GM12892 (cell line): Measurements from ENCODE around the gene DUSP3.
"Not testable (repeated sequence)": the region's sequence is repeated elsewhere in the genome, so short reads cannot be mapped to it uniquely, and the experiment has no call there.

ENCODE experiments used
- DNase-seq: peaks from one replicate; pipeline ENCODE4 v3.0.0; 2011; ENCODE audit not compliant: insufficient read length
- FAIRE-seq: peaks from 2 replicates; lab custom pipeline; 2011; peaks lifted over from hg19 to GRCh38; lab: Jason Lieb, UNC
- POLR2A ChIP-seq: IDR thresholded peaks from 2 replicates; pipeline ENCODE4 v1.6.1; 2011; ENCODE audit warnings: low read depth, low read length, control low read depth
- POLR2AphosphoS5 ChIP-seq: IDR thresholded peaks from 2 replicates; pipeline ENCODE4 v1.6.1; 2011; ENCODE audit warnings: low read depth, low read length, control low read depth
- TAF1 ChIP-seq: IDR thresholded peaks from 2 replicates; pipeline ENCODE4 v1.6.1; 2011; ENCODE audit warnings: low read depth, mild to moderate bottlenecking, control low read depth, low read length, borderline replicate concordance

Gene DUSP3

GRCh38 chr17:43814714-43815113, 35.9 kb upstream of the DUSP3 start:
- TF ChIP-seq TAF1, result no peak
- no peak for TF ChIP-seq POLR2A
- DNase-seq, result no peak
- no peak for FAIRE-seq

GRCh38 chr17:43814026-43814425, 35.2 kb upstream of the DUSP3 start:
- DNase-seq, result no peak
- FAIRE-seq, result no peak
- TF ChIP-seq POLR2AphosphoS5 (no peak), POLR2A (no peak), TAF1 (no peak)

GRCh38 chr17:43813386-43813785, 34.6 kb upstream of the DUSP3 start:
- TF ChIP-seq POLR2AphosphoS5 (no peak), TAF1 (no peak), POLR2A (no peak)
- DNase-seq, result no peak
- FAIRE-seq, result no peak

GRCh38 chr17:43812396-43813265, 33.9 kb upstream of the DUSP3 start:
- no peak for FAIRE-seq

GRCh38 chr17:43810823-43811222, 32.0 kb upstream of the DUSP3 start:
- FAIRE-seq (no peak), DNase-seq (no peak)
- TF ChIP-seq POLR2AphosphoS5, result no peak
- no peak for TF ChIP-seq TAF1
- no peak for TF ChIP-seq POLR2A

More at GRCh38 chr17:43812396-43813265, 33.9 kb upstream of the DUSP3 start:
- DNase-seq, result no peak
- no peak for TF ChIP-seq POLR2AphosphoS5
- no peak for TF ChIP-seq POLR2A
- TF ChIP-seq TAF1, result no peak

- FAIRE-seq, result no peak
- TF ChIP-seq POLR2AphosphoS5 (no peak), POLR2A (no peak), TAF1 (no peak)
- no peak for DNase-seq
Observed at GRCh38 chr17:43810226-43810715, 31.5 kb upstream of the DUSP3 start.

GRCh38 chr17:43809121-43809520, 30.3 kb upstream of the DUSP3 start:
- TF ChIP-seq TAF1 (no peak), POLR2AphosphoS5 (no peak), POLR2A (no peak)
- FAIRE-seq, result no peak
- no peak for DNase-seq

- FAIRE-seq (no peak), DNase-seq (no peak)
- TF ChIP-seq POLR2A (no peak), POLR2AphosphoS5 (no peak), TAF1 (no peak)
Observed at GRCh38 chr17:43808076-43808475, 29.3 kb upstream of the DUSP3 start.

GRCh38 chr17:43805117-43805516, 26.3 kb upstream of the DUSP3 start:
- no peak for DNase-seq
- no peak for FAIRE-seq
- TF ChIP-seq TAF1, result no peak
- TF ChIP-seq POLR2AphosphoS5, result no peak
- TF ChIP-seq POLR2A, result no peak

- FAIRE-seq, result no peak
- no peak for TF ChIP-seq POLR2A
- TF ChIP-seq POLR2AphosphoS5, result no peak
- TF ChIP-seq TAF1, result no peak
- no peak for DNase-seq
Observed at GRCh38 chr17:43803758-43804157, 25.0 kb upstream of the DUSP3 start.

- no peak for TF ChIP-seq TAF1
- TF ChIP-seq POLR2AphosphoS5, result no peak
- no peak for TF ChIP-seq POLR2A
- no peak for DNase-seq
- FAIRE-seq, result no peak
Observed at GRCh38 chr17:43801844-43802243, 23.1 kb upstream of the DUSP3 start.

GRCh38 chr17:43800736-43801135, 22.0 kb upstream of the DUSP3 start:
- TF ChIP-seq POLR2AphosphoS5 (no peak), TAF1 (no peak), POLR2A (no peak)
- no peak for FAIRE-seq

GRCh38 chr17:43799047-43799446, 20.3 kb upstream of the DUSP3 start:
- FAIRE-seq (no peak), DNase-seq (no peak)
- TF ChIP-seq POLR2AphosphoS5, result no peak
- TF ChIP-seq TAF1, result no peak

More at GRCh38 chr17:43800736-43801135, 22.0 kb upstream of the DUSP3 start:
- DNase-seq, result no peak

- not testable (repeated sequence) for FAIRE-seq
Observed at GRCh38 chr17:43798024-43798423, 19.2 kb upstream of the DUSP3 start.

GRCh38 chr17:43792668-43793067, 13.9 kb upstream of the DUSP3 start:
- FAIRE-seq, result not testable (repeated sequence)

More at GRCh38 chr17:43798024-43798423, 19.2 kb upstream of the DUSP3 start:
- not testable (repeated sequence) for DNase-seq

More at GRCh38 chr17:43792668-43793067, 13.9 kb upstream of the DUSP3 start:
- DNase-seq, result not testable (repeated sequence)
